Measurements from ENCODE around the gene TRAPPC11. TPM values are rescaled to one million over a fixed set of nuclear protein-coding genes. Genes with fewer than 3 reads are reported as not detected.
"Not testable (repeated sequence)": the region's sequence is repeated elsewhere in the genome, so short reads cannot be mapped to it uniquely, and the experiment has no call there.

TRAPPC11 gene
- total RNA-seq, 2 donors from 2014 or later: 38.4 to 49.7 TPM

GRCh38 chr4:183721207-183722081 lies 62.4 kb downstream of the TRAPPC11 start:
- Histone ChIP-seq H3K36me3 (ENCODE audit: control insufficient read depth, insufficient read depth, low read length) (no peaks in the 10 kb centered on the region), H3K27me3 (ENCODE audit: control insufficient read depth, insufficient read depth, low read length, poor library complexity, severe bottlenecking) (peaks cover 15% of the 10 kb centered on the region), H3K9ac (ENCODE audit: extremely low read depth, low read length, poor library complexity, severe bottlenecking) (no peak overlapping the region), H3K9me3 (ENCODE audit: control insufficient read depth, low read length) (no peaks in the 10 kb centered on the region), H3K4me3 (ENCODE audit: low read length) (no peak overlapping the region), H3K27ac (ENCODE audit: low read depth, low read length) (no peak overlapping the region), H3K4me1 (ENCODE audit: control insufficient read depth, insufficient read depth, low read length) (no peaks in the 10 kb centered on the region)
- DNase-seq: peak; percentile 87
- Mint-ChIP-seq H3K4me3 (peak overlapping the region; percentile 56), H3K27ac (no peak overlapping the region), H3K9me3 (no peaks in the 10 kb centered on the region), H3K4me1 (no peaks in the 10 kb centered on the region), H3K36me3 (ENCODE audit: low read depth) (no peaks in the 10 kb centered on the region), H3K27me3 (ENCODE audit: insufficient read depth) (peaks cover 9% of the 10 kb centered on the region)
- WGBS, 2 experiments (ENCODE audit: insufficient coverage in 1 of 2, insufficient read length in 1 of 2): 87 to 92% methylated on average over 23 to 37 of the region's 38 CpGs
- peak; percentile 78 for TF ChIP-seq CTCF (conservative IDR thresholded peaks at IDR 0.05)

GRCh38 chr4:183722731-183723560 lies 63.9 kb downstream of the TRAPPC11 start:
- Histone ChIP-seq H3K9me3 (ENCODE audit: control insufficient read depth, low read length) (no peaks in the 10 kb centered on the region), H3K4me1 (ENCODE audit: control insufficient read depth, insufficient read depth, low read length) (no peaks in the 10 kb centered on the region), H3K4me3 (ENCODE audit: low read length) (peak overlapping the region; percentile 70), H3K36me3 (ENCODE audit: control insufficient read depth, insufficient read depth, low read length) (no peaks in the 10 kb centered on the region), H3K27me3 (ENCODE audit: control insufficient read depth, insufficient read depth, low read length, poor library complexity, severe bottlenecking) (peaks cover 15% of the 10 kb centered on the region), H3K27ac (ENCODE audit: low read depth, low read length) (no peak overlapping the region), H3K9ac (ENCODE audit: extremely low read depth, low read length, poor library complexity, severe bottlenecking) (peak overlapping the region; percentile 15)
- 8 to 18% methylated on average over 32 to 70 of the region's 70 CpGs for WGBS, 2 experiments (ENCODE audit: insufficient coverage in 1 of 2, insufficient read length in 1 of 2)
- peak overlapping the region; percentile 56 for H3K4me3 Mint-ChIP-seq
- no peaks in the 10 kb centered on the region for H3K36me3 Mint-ChIP-seq (ENCODE audit: low read depth)
- no peaks in the 10 kb centered on the region for H3K9me3 Mint-ChIP-seq
- peaks cover 9% of the 10 kb centered on the region for H3K27me3 Mint-ChIP-seq (ENCODE audit: insufficient read depth)
- H3K4me1 Mint-ChIP-seq: no peaks in the 10 kb centered on the region
- no peak overlapping the region for H3K27ac Mint-ChIP-seq
- peak; percentile 90 for DNase-seq
- peak; percentile 29 for TF ChIP-seq CTCF (conservative IDR thresholded peaks at IDR 0.05)

- Histone ChIP-seq H3K27ac (ENCODE audit: low read depth, low read length) (no peak overlapping the region), H3K4me3 (ENCODE audit: low read length) (no peak overlapping the region), H3K36me3 (ENCODE audit: control insufficient read depth, insufficient read depth, low read length) (no peaks in the 10 kb centered on the region), H3K4me1 (ENCODE audit: control insufficient read depth, insufficient read depth, low read length) (no peaks in the 10 kb centered on the region), H3K27me3 (ENCODE audit: control insufficient read depth, insufficient read depth, low read length, poor library complexity, severe bottlenecking) (peaks cover 15% of the 10 kb centered on the region), H3K9ac (ENCODE audit: extremely low read depth, low read length, poor library complexity, severe bottlenecking) (no peak overlapping the region), H3K9me3 (ENCODE audit: control insufficient read depth, low read length) (no peaks in the 10 kb centered on the region)
- Mint-ChIP-seq H3K9me3 (no peaks in the 10 kb centered on the region), H3K4me1 (no peaks in the 10 kb centered on the region), H3K27ac (no peak overlapping the region), H3K27me3 (ENCODE audit: insufficient read depth) (peaks cover 9% of the 10 kb centered on the region), H3K4me3 (peak overlapping the region; percentile 56), H3K36me3 (ENCODE audit: low read depth) (no peaks in the 10 kb centered on the region)
- no peak for TF ChIP-seq CTCF (conservative IDR thresholded peaks at IDR 0.05)
- no peak for DNase-seq
- 84 to 92% methylated on average over 6 to 12 of the region's 12 CpGs for WGBS, 2 experiments (ENCODE audit: insufficient coverage in 1 of 2, insufficient read length in 1 of 2)
Measured at GRCh38 chr4:183723561-183724228, 64.6 kb downstream of the TRAPPC11 start.

GRCh38 chr4:183725585-183725984 lies 66.5 kb downstream of the TRAPPC11 start:
- 71 to 74% methylated on average over 4 to 5 of the region's 5 CpGs for WGBS, 2 experiments (ENCODE audit: insufficient coverage in 1 of 2, insufficient read length in 1 of 2)
- not testable (repeated sequence) for H3K9ac ChIP-seq (ENCODE audit: extremely low read depth, low read length, poor library complexity, severe bottlenecking); H3K4me1 ChIP-seq (ENCODE audit: control insufficient read depth, insufficient read depth, low read length); H3K4me3 Mint-ChIP-seq; H3K27me3 Mint-ChIP-seq (ENCODE audit: insufficient read depth); H3K36me3 ChIP-seq (ENCODE audit: control insufficient read depth, insufficient read depth, low read length); H3K27ac ChIP-seq (ENCODE audit: low read depth, low read length); H3K4me1 Mint-ChIP-seq; H3K9me3 ChIP-seq (ENCODE audit: control insufficient read depth, low read length); H3K4me3 ChIP-seq (ENCODE audit: low read length); H3K9me3 Mint-ChIP-seq; H3K36me3 Mint-ChIP-seq (ENCODE audit: low read depth); DNase-seq; H3K27ac Mint-ChIP-seq
- H3K27me3 ChIP-seq (ENCODE audit: control insufficient read depth, insufficient read depth, low read length, poor library complexity, severe bottlenecking): peaks cover 15% of the 10 kb centered on the region
